ENCODE results near the gene DTWD1.
"Not testable (repeated sequence)": the region's sequence is repeated elsewhere in the genome, so short reads cannot be mapped to it uniquely, and the experiment has no call there.

The DTWD1 gene

GRCh38 chr15:49646891-49647290 is 26.0 kb downstream of the DTWD1 start:
- DNase-seq, result no peak

GRCh38 chr15:49649987-49650386 is 29.1 kb downstream of the DTWD1 start:
- no peak for DNase-seq

GRCh38 chr15:49650676-49651075 is 29.8 kb downstream of the DTWD1 start:
- DNase-seq, result no peak

- DNase-seq, result no peak
These were observed 32.1 kb downstream of the DTWD1 start for GRCh38 chr15:49652922-49653321.

GRCh38 chr15:49656734-49657133 is 35.9 kb downstream of the DTWD1 start:
- no peak for DNase-seq

- DNase-seq, result no peak
These were observed 43.9 kb downstream of the DTWD1 start for GRCh38 chr15:49664716-49665115.

DNA sequence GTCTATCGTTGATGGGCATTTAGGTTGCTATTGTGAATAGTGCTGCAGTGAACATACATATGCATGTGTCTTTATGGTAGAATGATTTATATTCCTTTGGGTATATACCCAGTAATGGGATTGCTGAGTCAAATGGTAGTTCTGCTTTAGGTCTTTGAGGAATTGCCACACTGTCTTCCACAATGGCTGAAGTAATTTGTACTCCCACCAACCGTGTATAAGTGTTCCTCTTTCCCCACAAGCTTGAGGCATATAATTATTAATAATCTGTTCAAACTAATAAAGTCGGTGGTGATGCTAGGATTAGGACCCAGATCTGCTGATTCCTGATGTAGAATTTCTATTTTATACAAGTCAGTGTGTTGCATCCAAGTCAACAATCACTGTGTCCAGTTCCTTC is 45.6 kb downstream of the DTWD1 start:
- DNase-seq, result not testable (repeated sequence)

DNA sequence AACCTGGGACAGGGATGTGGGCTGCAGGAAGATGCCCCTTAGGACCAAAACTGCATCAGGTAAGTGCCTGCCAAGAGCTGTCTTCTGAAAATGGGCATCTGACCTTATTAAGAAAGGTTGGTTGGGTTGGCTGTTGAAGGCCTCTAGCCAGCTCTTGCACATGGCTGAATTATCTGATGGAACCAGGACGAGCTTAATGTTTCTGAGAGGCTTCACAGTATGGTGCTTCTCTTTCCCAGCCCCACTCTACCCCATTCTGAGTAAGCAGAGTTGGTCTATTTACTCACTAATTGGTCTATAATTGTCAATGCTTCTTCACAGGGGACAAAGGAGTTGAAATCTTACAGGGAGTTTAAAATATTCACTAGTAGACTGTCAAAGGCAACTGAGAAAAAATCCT is 48.4 kb downstream of the DTWD1 start:
- no peak for DNase-seq

DNA sequence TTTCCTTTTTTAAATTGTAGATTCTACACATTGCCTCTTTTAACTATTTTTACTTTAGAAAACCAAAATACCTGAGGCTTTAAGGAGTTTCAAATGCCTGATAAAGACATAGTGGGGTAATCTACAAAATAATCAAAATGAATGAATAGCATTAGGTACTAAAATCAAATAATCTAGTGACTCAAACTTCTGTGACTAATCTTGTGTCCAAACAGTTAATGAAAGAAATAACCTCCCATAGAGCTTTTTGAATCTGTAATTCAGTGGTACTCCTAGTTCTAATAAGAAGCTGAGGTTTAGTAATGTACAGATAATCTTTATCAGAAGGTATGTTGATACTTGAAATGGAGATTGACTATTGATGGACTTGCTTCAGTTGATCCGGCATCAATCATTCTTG is 53.0 kb downstream of the DTWD1 start:
- no peak for DNase-seq

DNA sequence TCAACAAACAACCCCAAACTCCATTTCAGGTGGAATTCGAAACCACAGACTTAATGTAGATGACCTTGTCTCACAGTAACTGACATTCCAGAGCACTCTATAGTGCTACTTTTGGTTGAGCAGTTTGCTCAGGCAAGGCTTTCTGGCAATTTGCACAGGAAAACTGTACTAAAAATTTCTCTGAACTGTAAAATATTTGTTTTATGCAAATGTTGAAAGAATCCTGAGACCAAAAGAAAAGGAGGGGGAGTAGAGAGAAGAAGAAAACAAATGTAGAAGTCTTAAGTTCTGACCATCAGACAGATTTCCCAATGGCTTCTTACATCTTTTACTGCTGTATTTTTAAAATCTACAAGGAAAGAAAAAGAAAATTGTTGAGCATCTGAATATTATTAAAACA is 53.5 kb downstream of the DTWD1 start:
- DNase-seq, result no peak

- peak; percentile 1 for DNase-seq
These were observed 54.2 kb downstream of the DTWD1 start for GRCh38 chr15:49675041-49675440.

GRCh38 chr15:49678655-49679054 is 57.8 kb downstream of the DTWD1 start:
- no peak for DNase-seq

GRCh38 chr15:49686599-49686998 is 65.8 kb downstream of the DTWD1 start:
- DNase-seq, result no peak

- DNase-seq, result no peak
These were observed 67.4 kb downstream of the DTWD1 start for GRCh38 chr15:49688135-49688790.

DNA sequence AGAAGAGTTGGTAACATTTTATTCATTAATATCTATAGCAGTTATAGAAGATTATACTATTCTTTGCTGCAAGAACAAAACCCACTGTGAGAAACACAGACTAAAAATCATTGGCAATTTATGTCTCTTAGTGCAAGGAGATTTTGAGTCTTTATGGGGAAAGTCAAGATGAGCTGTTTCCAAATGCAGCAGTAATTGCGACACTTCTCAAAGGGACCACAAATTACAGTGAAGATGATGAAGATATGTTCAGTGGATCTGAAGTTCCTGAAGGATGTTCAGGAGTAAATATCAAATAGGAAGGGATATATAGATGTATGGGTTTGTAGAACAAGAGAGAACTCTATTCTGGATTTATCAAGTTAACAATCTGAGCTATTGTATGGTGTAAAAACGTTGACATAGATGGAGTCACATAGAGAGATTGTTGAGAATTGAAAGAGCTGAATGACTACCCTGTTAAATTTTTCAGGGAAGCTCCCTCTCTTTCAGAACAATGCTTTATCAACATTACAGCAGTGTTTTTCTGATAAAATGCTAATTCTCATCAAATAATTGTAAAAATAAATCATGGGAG is 71.8 kb downstream of the DTWD1 start:
- DNase-seq, result no peak

GRCh38 chr15:49693498-49693897 is 72.7 kb downstream of the DTWD1 start:
- DNase-seq, result no peak

GRCh38 chr15:49696433-49696832 is 75.6 kb downstream of the DTWD1 start:
- DNase-seq, result no peak

- no peak for DNase-seq
These were observed 76.3 kb downstream of the DTWD1 start for GRCh38 chr15:49697121-49697520.

- not testable (repeated sequence) for DNase-seq
These were observed 82.1 kb downstream of the DTWD1 start for GRCh38 chr15:49702982-49703381.

Measured in NCI-H510A treated with DMSO at 0.1 percent for 48 hours (cell line).